ENCODE data around the gene FAM240A. TPM values are rescaled to one million over a fixed set of nuclear protein-coding genes. Genes with fewer than 3 reads are reported as not detected.

FAM240A gene
- polyA plus RNA-seq, 6 donors from 2014 or later: not detected

GRCh38 chr3:46599590-46599989 lies 12.7 kb upstream of the FAM240A start:
- no peaks in the 10 kb centered on the region for H3K4me1 Mint-ChIP-seq
- H3K27me3 Mint-ChIP-seq: peaks cover 0 to 7% (median 0%) of the 10 kb centered on the region in 3 donors
- H3K36me3 Mint-ChIP-seq: no peaks in the 10 kb centered on the region
- no peaks in the 10 kb centered on the region for H3K9me3 Mint-ChIP-seq
- H3K4me3 Mint-ChIP-seq: no peak overlapping the region
- ATAC-seq (ENCODE audit: low read depth in 2 of 2) (no peak), DNase-seq (no peak)
- peak overlapping the region in 1 of 6 donors; percentile 22 for H3K27ac Mint-ChIP-seq

GRCh38 chr3:46603446-46604046 lies 8.8 kb upstream of the FAM240A start:
- H3K4me3 Mint-ChIP-seq: no peak overlapping the region
- DNase-seq: no peak
- H3K27ac Mint-ChIP-seq: no peak overlapping the region
- H3K9me3 Mint-ChIP-seq: no peaks in the 10 kb centered on the region
- H3K36me3 Mint-ChIP-seq: no peaks in the 10 kb centered on the region
- peaks cover 0 to 15% (median 0%) of the 10 kb centered on the region in 3 donors for H3K27me3 Mint-ChIP-seq
- H3K4me1 Mint-ChIP-seq: no peaks in the 10 kb centered on the region
- no peak for ATAC-seq (ENCODE audit: low read depth in 2 of 2)

DNA sequence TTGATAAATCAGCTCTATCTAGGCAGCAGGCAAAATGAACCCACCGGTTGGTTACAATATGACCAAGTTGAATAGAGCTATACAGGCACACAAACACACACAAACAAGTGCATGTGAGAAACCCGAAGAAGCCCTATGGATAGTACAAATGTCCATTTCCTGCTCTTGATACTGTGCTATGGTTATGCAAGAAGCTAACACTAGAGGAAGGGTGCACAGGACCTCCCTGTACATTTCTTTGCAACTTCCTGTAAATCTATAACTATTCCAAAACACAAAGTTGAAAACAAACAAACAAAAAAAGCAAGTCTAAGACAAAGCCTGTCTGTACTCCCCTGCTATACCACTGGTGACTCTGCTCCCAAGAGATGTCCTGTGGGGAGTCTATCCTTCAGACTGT lies 8.2 kb upstream of the FAM240A start:
- ATAC-seq (ENCODE audit: low read depth in 2 of 2) (no peak), DNase-seq (no peak)
- Mint-ChIP-seq H3K4me3 (no peak overlapping the region), H3K27me3 (peaks cover 0 to 14% (median 0%) of the 10 kb centered on the region in 3 donors), H3K36me3 (no peaks in the 10 kb centered on the region), H3K4me1 (no peaks in the 10 kb centered on the region), H3K27ac (no peak overlapping the region), H3K9me3 (no peaks in the 10 kb centered on the region)

DNA sequence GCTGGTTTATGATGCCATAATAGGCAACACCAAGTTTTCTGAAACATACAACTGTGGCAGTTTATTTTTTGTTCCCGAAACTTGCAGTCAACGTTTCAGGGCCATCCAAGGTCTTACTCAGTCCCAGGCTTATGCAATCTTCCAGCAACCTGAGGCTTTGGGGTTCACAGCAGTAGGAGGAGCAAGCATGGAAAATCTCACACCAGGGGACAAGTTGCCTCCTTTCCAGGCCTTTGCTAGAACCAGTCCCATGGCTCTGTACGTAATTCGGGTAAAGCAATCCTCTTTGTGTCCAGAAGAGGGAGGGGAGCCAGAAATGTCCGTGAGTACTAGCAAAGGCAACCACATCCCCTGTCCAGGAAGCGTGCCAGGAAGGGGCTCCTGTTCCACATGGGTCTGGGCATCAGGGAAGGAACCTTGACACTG lies 4.7 kb upstream of the FAM240A start:
- H3K9me3 Mint-ChIP-seq: no peaks in the 10 kb centered on the region
- H3K4me1 Mint-ChIP-seq: no peaks in the 10 kb centered on the region
- no peak overlapping the region for H3K4me3 Mint-ChIP-seq
- H3K27ac Mint-ChIP-seq: no peak overlapping the region
- no peaks in the 10 kb centered on the region for H3K36me3 Mint-ChIP-seq
- peaks cover 0 to 15% (median 6%) of the 10 kb centered on the region in 3 donors for H3K27me3 Mint-ChIP-seq
- ATAC-seq (ENCODE audit: low read depth in 2 of 2) (no peak), DNase-seq (no peak)

- Mint-ChIP-seq H3K4me1 (peaks cover 0 to 3% (median 0%) of the 10 kb centered on the region in 3 donors), H3K9me3 (no peaks in the 10 kb centered on the region), H3K27me3 (peaks cover 0 to 15% (median 6%) of the 10 kb centered on the region in 3 donors), H3K4me3 (no peak overlapping the region), H3K27ac (no peak overlapping the region), H3K36me3 (no peaks in the 10 kb centered on the region)
- DNase-seq (no peak), ATAC-seq (ENCODE audit: low read depth in 2 of 2) (no peak)
Measured at GRCh38 chr3:46609212-46609721, 3.1 kb upstream of the FAM240A start.

- H3K9me3 Mint-ChIP-seq: no peaks in the 10 kb centered on the region
Measured at GRCh38 chr3:46609944-46610722, 2.2 kb upstream of the FAM240A start.

GRCh38 chr3:46613313-46614005 lies 1.1 kb downstream of the FAM240A start:
- no peak overlapping the region for H3K27ac Mint-ChIP-seq
- no peaks in the 10 kb centered on the region for H3K9me3 Mint-ChIP-seq
- peaks cover 0 to 3% (median 0%) of the 10 kb centered on the region in 3 donors for H3K4me1 Mint-ChIP-seq
- DNase-seq: no peak
- no peak for ATAC-seq (ENCODE audit: low read depth in 2 of 2)
- no peak overlapping the region for H3K4me3 Mint-ChIP-seq
- peaks cover 18 to 29% (median 27%) of the 10 kb centered on the region in 3 donors for H3K27me3 Mint-ChIP-seq
- H3K36me3 Mint-ChIP-seq: no peaks in the 10 kb centered on the region

More at GRCh38 chr3:46609944-46610722, 2.2 kb upstream of the FAM240A start:
- Mint-ChIP-seq H3K4me1 (peaks cover 0 to 3% (median 0%) of the 10 kb centered on the region in 3 donors), H3K4me3 (no peak overlapping the region), H3K27me3 (peaks cover 5 to 17% (median 7%) of the 10 kb centered on the region in 3 donors), H3K27ac (no peak overlapping the region), H3K36me3 (no peaks in the 10 kb centered on the region)
- no peak for DNase-seq
- ATAC-seq (ENCODE audit: low read depth in 2 of 2): no peak

DNA sequence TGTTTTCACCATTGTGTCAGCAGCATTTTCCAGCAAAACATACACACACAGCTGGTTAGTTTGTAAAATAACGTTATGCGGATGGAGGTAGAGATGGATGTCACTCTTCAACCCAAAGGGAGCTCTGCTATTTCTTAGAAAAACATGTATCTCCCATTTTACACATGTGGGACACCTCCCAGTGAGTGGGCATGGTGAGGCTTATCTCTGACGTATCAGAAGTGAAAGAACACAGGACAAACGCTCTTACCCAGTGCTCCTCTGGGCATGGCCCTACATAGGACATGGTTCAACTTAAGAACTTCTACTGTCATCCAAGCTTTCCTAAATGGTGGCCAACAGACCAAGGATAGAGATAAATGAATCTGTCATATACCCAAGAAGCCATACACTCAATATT lies 2.1 kb downstream of the FAM240A start:
- peaks cover 0 to 3% (median 0%) of the 10 kb centered on the region in 3 donors for H3K4me1 Mint-ChIP-seq
- DNase-seq (no peak), ATAC-seq (ENCODE audit: low read depth in 2 of 2) (no peak)
- H3K9me3 Mint-ChIP-seq: no peaks in the 10 kb centered on the region
- H3K36me3 Mint-ChIP-seq: no peaks in the 10 kb centered on the region
- no peak overlapping the region for H3K27ac Mint-ChIP-seq
- H3K27me3 Mint-ChIP-seq: peaks cover 18 to 38% (median 35%) of the 10 kb centered on the region in 3 donors
- H3K4me3 Mint-ChIP-seq: no peak overlapping the region

GRCh38 chr3:46615050-46615775 lies 2.9 kb downstream of the FAM240A start:
- Mint-ChIP-seq H3K27ac (no peak overlapping the region), H3K27me3 (peaks cover 18 to 46% (median 43%) of the 10 kb centered on the region in 3 donors), H3K36me3 (no peaks in the 10 kb centered on the region)

DNA sequence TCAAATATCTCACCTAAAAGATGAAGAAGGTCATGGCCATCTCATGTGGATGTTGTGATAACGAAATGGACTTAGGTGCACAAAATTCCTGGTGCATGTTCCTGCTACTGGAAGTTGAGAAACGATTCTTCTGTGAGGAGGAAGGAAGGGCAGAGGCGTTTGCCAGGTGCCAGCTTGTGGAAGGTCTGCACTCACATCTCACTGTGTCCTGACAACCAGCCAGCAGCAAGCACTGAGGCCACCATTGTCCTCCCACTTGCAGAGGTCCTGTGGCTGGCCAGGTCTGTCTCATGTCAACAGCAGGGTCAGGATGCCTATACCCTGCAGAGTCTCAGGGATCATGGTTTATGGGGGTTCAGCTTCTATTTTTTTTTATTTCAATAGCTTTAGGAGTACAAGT lies 3.7 kb downstream of the FAM240A start:
- ATAC-seq (ENCODE audit: low read depth in 2 of 2): no peak
- Mint-ChIP-seq H3K27ac (no peak overlapping the region), H3K4me3 (no peak overlapping the region), H3K27me3 (peaks cover 24 to 46% (median 42%) of the 10 kb centered on the region in 3 donors), H3K9me3 (no peaks in the 10 kb centered on the region), H3K36me3 (no peaks in the 10 kb centered on the region), H3K4me1 (peaks cover 0 to 3% (median 0%) of the 10 kb centered on the region in 3 donors)
- no peak for DNase-seq

More at GRCh38 chr3:46615050-46615775, 2.9 kb downstream of the FAM240A start:
- DNase-seq: no peak
- Mint-ChIP-seq H3K4me3 (peak overlapping the region in 1 of 8 donors; percentile 63), H3K4me1 (peaks cover 0 to 3% (median 0%) of the 10 kb centered on the region in 3 donors), H3K9me3 (no peaks in the 10 kb centered on the region)
- no peak for ATAC-seq (ENCODE audit: low read depth in 2 of 2)

GRCh38 chr3:46617941-46618340 lies 5.6 kb downstream of the FAM240A start:
- H3K27ac Mint-ChIP-seq: no peak overlapping the region

DNA sequence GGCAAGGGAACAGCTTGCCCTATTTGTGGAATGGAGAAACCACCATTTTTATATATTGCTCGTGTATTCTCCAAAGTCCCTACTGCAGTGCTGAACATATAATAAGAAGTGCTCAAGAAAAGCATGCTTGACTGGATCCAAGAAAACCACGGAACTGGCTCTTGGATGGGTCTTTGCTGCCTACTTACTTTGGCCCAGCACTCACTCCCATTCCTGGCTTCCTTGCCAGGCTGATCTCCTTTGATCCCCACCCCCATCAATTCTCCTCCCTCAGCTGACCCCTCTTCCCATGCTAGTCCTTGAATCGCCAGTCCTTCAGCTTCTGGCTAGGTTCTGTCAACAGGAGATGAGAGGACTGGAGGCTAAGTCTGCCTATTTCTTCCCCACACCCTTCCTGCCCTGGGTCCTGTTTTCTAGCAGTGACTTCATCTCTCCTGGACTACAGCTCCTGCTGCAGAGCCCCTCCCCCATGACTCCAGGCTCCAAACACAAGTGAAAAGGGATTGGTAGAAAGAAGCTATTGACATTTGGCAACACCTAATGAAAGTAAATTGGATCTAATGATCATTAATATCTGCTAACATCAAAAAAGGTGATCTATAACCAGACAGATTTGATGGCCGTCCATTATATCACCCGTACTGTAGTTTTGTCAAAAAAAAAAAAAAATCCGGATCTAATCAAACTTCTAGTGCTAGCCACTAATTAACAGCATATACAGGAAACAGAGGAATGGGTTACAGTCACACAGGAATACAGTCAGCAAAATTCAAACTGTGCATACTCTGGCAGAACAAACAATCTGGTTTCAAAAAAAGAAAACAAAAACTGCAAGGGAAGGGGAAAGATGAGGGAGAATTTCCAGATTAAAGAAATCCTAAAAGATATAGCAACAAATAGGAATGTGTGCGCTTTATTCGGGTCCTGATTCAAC lies 7.8 kb downstream of the FAM240A start:
- Mint-ChIP-seq H3K36me3 (no peaks in the 10 kb centered on the region), H3K4me1 (no peaks in the 10 kb centered on the region), H3K9me3 (no peaks in the 10 kb centered on the region), H3K27ac (peak overlapping the region in 1 of 6 donors; percentile 2), H3K27me3 (peaks cover 28 to 45% (median 44%) of the 10 kb centered on the region in 3 donors), H3K4me3 (no peak overlapping the region)
- ATAC-seq (ENCODE audit: low read depth in 2 of 2) (no peak), DNase-seq (no peak)

More at GRCh38 chr3:46617941-46618340, 5.6 kb downstream of the FAM240A start:
- Mint-ChIP-seq H3K36me3 (no peaks in the 10 kb centered on the region), H3K9me3 (no peaks in the 10 kb centered on the region), H3K4me3 (no peak overlapping the region), H3K27me3 (peaks cover 28 to 40% (median 39%) of the 10 kb centered on the region in 3 donors), H3K4me1 (peaks cover 0 to 3% (median 0%) of the 10 kb centered on the region in 3 donors)
- DNase-seq (no peak), ATAC-seq (ENCODE audit: low read depth in 2 of 2) (no peak)
